ENCODE results near the gene OGDH. TPM values are rescaled to one million over a fixed set of nuclear protein-coding genes. Genes with fewer than 3 reads are reported as not detected.

The OGDH gene
- polyA plus RNA-seq, 3 donors, result 41.0 to 74.1 (median 49.9) TPM

GRCh38 chr7:44618753-44619152, 12.3 kb downstream of the OGDH start:
- intact Hi-C loops (cut with micrococcal nuclease), result loop anchor here in 1 of 2 donors (2.0 kb wide), 1 partner anchor 16 kb away; no protein-coding TSS in a partner anchor
- Histone ChIP-seq H3K9me3 (replicated peaks in 1 of 2; ENCODE audit: control insufficient read depth in 1 of 2, insufficient read depth in 1 of 2, low read length in 2 of 2) (peaks cover 0 to 3% of the 10 kb centered on the region in 2 donors), H3K4me3 (replicated peaks in 1 of 3; ENCODE audit: low read depth in 2 of 3, low read length in 3 of 3) (no peak overlapping the region), H3K4me1 (ENCODE audit: control insufficient read depth in 1 of 2, insufficient read depth in 2 of 2, low read length in 2 of 2) (peaks cover 58 to 90% of the 10 kb centered on the region in 2 donors), H3K79me2 (ENCODE audit: insufficient read depth, low read length) (peaks cover 96% of the 10 kb centered on the region), H2AFZ (ENCODE audit: insufficient read depth, low read depth, low read length, poor library complexity, severe bottlenecking) (no peak overlapping the region), H3K27ac (ENCODE audit: low read depth in 1 of 2, low read length in 2 of 2) (peak overlapping the region in 1 of 2 donors; percentile 61), H3K9ac (ENCODE audit: insufficient read depth, low read length, poor library complexity, severe bottlenecking) (no peak overlapping the region), H3K4me2 (replicated peaks; ENCODE audit: extremely low read depth, low read length, poor library complexity, severe bottlenecking) (no peak overlapping the region), H4K20me1 (ENCODE audit: insufficient read depth, low read length) (no peaks in the 10 kb centered on the region), H3K27me3 (ENCODE audit: control insufficient read depth in 2 of 2, insufficient read depth in 2 of 2, low read length in 2 of 2) (no peaks in the 10 kb centered on the region), H3K36me3 (replicated peaks in 1 of 2; ENCODE audit: control insufficient read depth in 1 of 2, insufficient read depth in 2 of 2, low read length in 2 of 2) (peaks cover 8 to 17% of the 10 kb centered on the region in 2 donors)
- H3K27me3 Mint-ChIP-seq (ENCODE audit: low read depth in 3 of 3), result peaks cover 0 to 4% (median 0%) of the 10 kb centered on the region in 3 donors
- DNase-seq, result no peak
- H3K36me3 Mint-ChIP-seq, result peaks cover 39 to 42% of the 10 kb centered on the region in 2 donors
- peak overlapping the region in 6 of 7 donors; percentile 62 to 98 (median 86) for H3K27ac Mint-ChIP-seq
- no peak overlapping the region for H3K4me3 Mint-ChIP-seq
- no peak for TF ChIP-seq CTCF (IDR thresholded peaks at IDR 0.05)
- peaks cover 3 to 8% (median 5%) of the 10 kb centered on the region in 7 donors for H3K9me3 Mint-ChIP-seq
- H3K4me1 Mint-ChIP-seq, result peaks cover 84% of the 10 kb centered on the region
- 100% methylated on average over 1 of the region's 3 CpGs for WGBS (ENCODE audit: insufficient coverage)

- H3K4me2 ChIP-seq (replicated peaks; ENCODE audit: extremely low read depth, low read length, poor library complexity, severe bottlenecking), result peak overlapping the region; percentile 60
- no peak for TF ChIP-seq CTCF (IDR thresholded peaks at IDR 0.05)
- peaks cover 36 to 68% of the 10 kb centered on the region in 2 donors for H3K4me1 ChIP-seq (ENCODE audit: control insufficient read depth in 1 of 2, insufficient read depth in 2 of 2, low read length in 2 of 2)
- Mint-ChIP-seq H3K4me1 (peaks cover 65% of the 10 kb centered on the region), H3K4me3 (peak overlapping the region; percentile 74 to 83), H3K27ac (peak overlapping the region; percentile 97 to 100 (median 99)), H3K36me3 (peaks cover 56 to 57% of the 10 kb centered on the region in 2 donors), H3K9me3 (peaks cover 3 to 8% (median 5%) of the 10 kb centered on the region in 7 donors), H3K27me3 (ENCODE audit: low read depth in 3 of 3) (peaks cover 0 to 4% (median 0%) of the 10 kb centered on the region in 3 donors)
- intact Hi-C loops (cut with micrococcal nuclease), result no loop called here
- peaks cover 96% of the 10 kb centered on the region for H3K79me2 ChIP-seq (ENCODE audit: insufficient read depth, low read length)
- peak overlapping the region; percentile 97 to 98 for H3K27ac ChIP-seq (ENCODE audit: low read depth in 1 of 2, low read length in 2 of 2)
- DNase-seq, result peak; percentile 89 to 94 (median 92)
- WGBS (ENCODE audit: insufficient coverage), result 19% methylated on average over 4 of the region's 11 CpGs
- H3K27me3 ChIP-seq (ENCODE audit: control insufficient read depth in 2 of 2, insufficient read depth in 2 of 2, low read length in 2 of 2), result no peaks in the 10 kb centered on the region
- H4K20me1 ChIP-seq (ENCODE audit: insufficient read depth, low read length), result no peaks in the 10 kb centered on the region
- H2AFZ ChIP-seq (ENCODE audit: insufficient read depth, low read depth, low read length, poor library complexity, severe bottlenecking), result no peak overlapping the region
- H3K9ac ChIP-seq (ENCODE audit: insufficient read depth, low read length, poor library complexity, severe bottlenecking), result peak overlapping the region; percentile 72
- peaks cover 27 to 42% of the 10 kb centered on the region in 2 donors for H3K36me3 ChIP-seq (replicated peaks in 1 of 2; ENCODE audit: control insufficient read depth in 1 of 2, insufficient read depth in 2 of 2, low read length in 2 of 2)
- H3K4me3 ChIP-seq (replicated peaks in 1 of 3; ENCODE audit: low read depth in 2 of 3, low read length in 3 of 3), result peak overlapping the region; percentile 3 to 59 (median 13)
- peaks cover 0 to 3% of the 10 kb centered on the region in 2 donors for H3K9me3 ChIP-seq (replicated peaks in 1 of 2; ENCODE audit: control insufficient read depth in 1 of 2, insufficient read depth in 1 of 2, low read length in 2 of 2)
Observed at GRCh38 chr7:44621034-44621749, 14.8 kb downstream of the OGDH start.

All from CD14-positive monocyte (primary cell).